ENCODE data around the gene IGSF6. TPM values are rescaled to one million over a fixed set of nuclear protein-coding genes. Genes with fewer than 3 reads are reported as not detected.
"Not testable (repeated sequence)": the region's sequence is repeated elsewhere in the genome, so short reads cannot be mapped to it uniquely, and the experiment has no call there.

Gene IGSF6, protein sequence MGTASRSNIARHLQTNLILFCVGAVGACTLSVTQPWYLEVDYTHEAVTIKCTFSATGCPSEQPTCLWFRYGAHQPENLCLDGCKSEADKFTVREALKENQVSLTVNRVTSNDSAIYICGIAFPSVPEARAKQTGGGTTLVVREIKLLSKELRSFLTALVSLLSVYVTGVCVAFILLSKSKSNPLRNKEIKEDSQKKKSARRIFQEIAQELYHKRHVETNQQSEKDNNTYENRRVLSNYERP
- 7.4 TPM for polyA plus RNA-seq
- long read RNA-seq, donor 1, partial matches to known transcripts = 0 of 1 reads
- long read RNA-seq, donor 1, other reads (novel, unspliced or antisense) = 0 of 1 reads
- long read RNA-seq, donor 2, partial matches to known transcripts = 368 of 489 reads
- long read RNA-seq, donor 2, other reads (novel, unspliced or antisense) = 119 of 489 reads
- long read RNA-seq, donor 3 = 0 reads
- long read RNA-seq, donor 4 = 0 reads
- long read RNA-seq, donor 5 = 0 reads
- long read RNA-seq, donor 6, partial matches to known transcripts = 0 of 4 reads
- long read RNA-seq, donor 6, other reads (novel, unspliced or antisense) = 0 of 4 reads
- long read RNA-seq, donor 7 = 0 reads
- long read RNA-seq, donor 8, partial matches to known transcripts = 0 of 2 reads
- long read RNA-seq, donor 8, other reads (novel, unspliced or antisense) = 0 of 2 reads
- long read RNA-seq, donor 9, partial matches to known transcripts = 0 of 3 reads
- long read RNA-seq, donor 9, other reads (novel, unspliced or antisense) = 0 of 3 reads
- long read RNA-seq, donor 10, partial matches to known transcripts = 463 of 561 reads
- long read RNA-seq, donor 10, other reads (novel, unspliced or antisense) = 97 of 561 reads
- long read RNA-seq, donor 11, partial matches to known transcripts = 0 of 2 reads
- long read RNA-seq, donor 11, other reads (novel, unspliced or antisense) = 0 of 2 reads

DNA sequence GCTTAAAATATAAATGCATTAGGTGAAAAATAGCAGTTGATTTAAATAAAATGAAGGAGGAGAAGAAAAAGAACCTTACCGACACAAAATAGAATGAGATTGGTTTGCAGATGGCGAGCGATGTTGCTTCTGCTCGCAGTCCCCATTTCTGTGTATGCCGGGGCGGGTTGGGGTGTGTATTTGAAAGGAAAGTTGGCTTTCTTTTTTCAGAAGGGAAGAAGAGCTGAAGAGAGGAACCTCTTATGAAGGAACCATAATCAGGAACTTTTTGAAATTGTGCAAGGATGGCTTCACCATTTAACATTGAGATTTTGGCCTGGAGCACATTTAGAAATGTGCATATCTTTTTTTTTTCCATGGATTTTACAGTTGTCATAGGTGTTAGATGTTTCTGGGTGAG is at the start of gene IGSF6:
IGSF6 (minus strand) TSS at position 156 of the 400 bp plus-strand sequence; CDS start at position 146, 10 bp downstream.
- H3K27ac ChIP-seq (ENCODE audit: low read length) = no peak within 1 kb of the TSS

DNA sequence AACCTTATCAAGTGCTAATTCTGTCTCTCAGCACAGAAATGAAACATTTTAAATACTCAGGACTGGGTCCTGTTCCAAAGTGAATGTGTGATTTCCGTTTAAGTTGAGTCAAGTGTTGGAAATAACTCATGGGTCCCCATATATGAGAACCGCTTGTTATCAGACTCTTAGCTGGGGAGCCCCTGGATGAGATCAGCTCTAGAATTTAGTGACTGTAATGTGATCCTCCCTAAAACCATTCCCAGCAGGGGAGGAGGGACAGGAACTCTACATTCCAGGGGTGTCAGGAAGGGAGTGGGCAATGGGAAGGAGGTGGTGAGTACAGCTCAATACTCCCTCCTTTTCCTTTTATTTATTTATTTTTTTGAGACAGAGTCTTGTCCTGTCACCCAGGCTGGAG is 48.9 kb upstream of the IGSF6 start:
- H3K27me3 ChIP-seq (ENCODE audit: control insufficient read depth, insufficient read depth, low read length) = no peaks in the 10 kb centered on the region
- no CpG with 5 or more reads among the region's 2 CpGs for WGBS (ENCODE audit: insufficient coverage, low lambda C conversion rate)
- no peak overlapping the region for H3K27ac ChIP-seq (ENCODE audit: low read length)
- H3K36me3 ChIP-seq (ENCODE audit: control insufficient read depth, insufficient read depth, low read length) = no peaks in the 10 kb centered on the region
- no peaks in the 10 kb centered on the region for H3K4me1 ChIP-seq (ENCODE audit: control insufficient read depth, insufficient read depth, low read length)
- H3K9me3 ChIP-seq (ENCODE audit: control insufficient read depth, low read depth, low read length) = no peaks in the 10 kb centered on the region
- no peak for DNase-seq
- H3K4me3 ChIP-seq (ENCODE audit: low read length) = no peak overlapping the region

More for the DNA sequence above, at the start of gene IGSF6:
- H3K36me3 ChIP-seq (ENCODE audit: control insufficient read depth, insufficient read depth, low read length) = peaks cover 23% of the 10 kb centered on the region
- WGBS (ENCODE audit: insufficient coverage, low lambda C conversion rate) = 100% methylated on average over 5 of the region's 6 CpGs
- no peaks in the 10 kb centered on the region for H3K9me3 ChIP-seq (ENCODE audit: control insufficient read depth, low read depth, low read length)
- DNase-seq = no peak
- no peak within 1 kb of the TSS for H3K4me3 ChIP-seq (ENCODE audit: low read length)
- H3K4me1 ChIP-seq (ENCODE audit: control insufficient read depth, insufficient read depth, low read length) = no peaks in the 10 kb centered on the region
- H3K27me3 ChIP-seq (ENCODE audit: control insufficient read depth, insufficient read depth, low read length) = no peaks in the 10 kb centered on the region

DNA sequence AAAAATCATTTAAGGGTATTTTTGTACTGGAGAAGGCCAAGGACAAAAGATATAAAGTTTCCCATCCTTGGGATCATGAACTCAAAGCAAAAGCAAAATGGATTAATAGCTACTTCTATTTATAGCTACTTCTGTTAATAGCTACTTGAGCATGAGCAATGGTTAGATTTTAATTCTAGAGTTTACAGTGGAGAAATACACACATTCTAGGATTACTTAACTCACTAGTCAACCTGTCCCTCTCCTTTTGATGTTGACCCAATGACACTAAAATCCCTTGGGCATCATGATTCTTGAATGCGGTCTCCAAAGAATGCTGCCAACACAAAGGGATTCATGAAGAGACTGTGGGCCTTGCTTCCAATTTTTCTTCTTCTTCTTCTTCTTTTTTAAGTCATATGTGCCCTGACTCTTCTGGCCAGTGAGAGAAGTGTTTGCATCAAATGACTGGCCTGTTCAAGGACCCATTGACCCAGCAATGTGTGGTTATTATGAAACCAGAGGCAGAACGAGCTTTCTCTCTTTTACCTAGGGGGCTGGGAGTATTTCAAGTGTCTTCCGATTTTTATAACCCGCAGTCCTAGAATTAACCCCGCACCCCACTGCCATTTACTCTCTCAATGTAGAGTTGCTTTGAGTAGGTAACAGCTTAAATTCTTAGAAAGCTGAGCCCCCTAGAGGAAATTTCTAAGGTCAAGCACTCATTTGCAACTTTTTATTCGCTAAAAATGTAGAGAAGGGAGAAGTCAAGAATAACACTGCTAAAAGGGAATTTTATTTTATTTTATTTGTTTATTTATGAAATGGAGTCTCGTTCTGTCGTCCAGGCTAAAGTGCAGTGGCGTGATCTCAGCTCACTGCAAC is 46.0 kb upstream of the IGSF6 start:
- H3K4me1 ChIP-seq (ENCODE audit: control insufficient read depth, insufficient read depth, low read length) = no peaks in the 10 kb centered on the region
- no peak overlapping the region for H3K27ac ChIP-seq (ENCODE audit: low read length)
- WGBS (ENCODE audit: insufficient coverage, low lambda C conversion rate) = 85% methylated on average over 4 of the region's 9 CpGs
- no peaks in the 10 kb centered on the region for H3K27me3 ChIP-seq (ENCODE audit: control insufficient read depth, insufficient read depth, low read length)
- H3K9me3 ChIP-seq (ENCODE audit: control insufficient read depth, low read depth, low read length) = no peaks in the 10 kb centered on the region
- H3K4me3 ChIP-seq (ENCODE audit: low read length) = no peak overlapping the region
- H3K36me3 ChIP-seq (ENCODE audit: control insufficient read depth, insufficient read depth, low read length) = no peaks in the 10 kb centered on the region
- DNase-seq = no peak

DNA sequence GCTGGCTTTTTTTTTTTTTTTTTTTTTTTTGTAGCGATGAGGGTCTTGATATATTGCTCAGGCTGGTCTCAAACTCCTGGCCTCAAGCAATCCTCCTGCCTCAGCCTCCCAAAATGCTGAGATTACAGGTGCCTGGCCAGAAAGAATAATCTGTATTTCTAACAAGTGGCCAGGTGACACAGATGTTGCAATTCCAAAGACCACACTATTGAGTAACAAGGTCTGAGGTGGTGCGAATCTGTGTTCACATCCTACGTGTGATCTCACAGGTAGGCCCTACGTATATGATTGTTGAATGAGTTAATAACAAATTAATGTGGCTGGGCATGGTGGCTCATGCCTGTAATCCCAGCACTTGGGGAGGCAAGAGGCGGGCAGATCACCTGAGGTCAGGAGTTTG is 44.6 kb upstream of the IGSF6 start:
- WGBS (ENCODE audit: insufficient coverage, low lambda C conversion rate) = no CpG with 5 or more reads among the region's 5 CpGs
- H3K27ac ChIP-seq (ENCODE audit: low read length) = no peak overlapping the region
- no peaks in the 10 kb centered on the region for H3K27me3 ChIP-seq (ENCODE audit: control insufficient read depth, insufficient read depth, low read length)
- H3K4me1 ChIP-seq (ENCODE audit: control insufficient read depth, insufficient read depth, low read length) = no peaks in the 10 kb centered on the region
- H3K9me3 ChIP-seq (ENCODE audit: control insufficient read depth, low read depth, low read length) = no peaks in the 10 kb centered on the region
- no peak for DNase-seq
- H3K36me3 ChIP-seq (ENCODE audit: control insufficient read depth, insufficient read depth, low read length) = no peaks in the 10 kb centered on the region
- H3K4me3 ChIP-seq (ENCODE audit: low read length) = no peak overlapping the region

DNA sequence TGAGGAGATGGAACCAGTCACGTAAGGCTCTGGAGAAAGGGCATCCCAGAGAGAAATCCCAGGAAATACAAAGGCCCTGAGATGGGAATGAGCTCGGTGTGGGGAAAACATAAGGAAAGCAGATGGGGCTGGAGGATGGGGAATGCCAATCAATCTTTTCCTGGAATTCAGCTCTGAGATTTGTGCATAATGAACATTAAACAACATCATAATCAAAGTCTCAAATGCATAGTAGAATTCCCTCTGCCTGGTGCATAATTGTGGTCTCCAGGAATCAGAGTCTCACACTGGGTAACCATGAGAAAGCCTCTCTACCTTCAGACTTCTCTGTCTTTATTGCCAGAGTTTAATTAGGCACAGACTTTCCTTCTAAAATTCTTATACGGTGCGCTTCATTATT is 42.2 kb upstream of the IGSF6 start:
- no peak for DNase-seq
- Histone ChIP-seq H3K27me3 (ENCODE audit: control insufficient read depth, insufficient read depth, low read length) (no peaks in the 10 kb centered on the region), H3K9me3 (ENCODE audit: control insufficient read depth, low read depth, low read length) (no peaks in the 10 kb centered on the region), H3K4me3 (ENCODE audit: low read length) (no peak overlapping the region), H3K4me1 (ENCODE audit: control insufficient read depth, insufficient read depth, low read length) (no peaks in the 10 kb centered on the region), H3K27ac (ENCODE audit: low read length) (no peak overlapping the region), H3K36me3 (ENCODE audit: control insufficient read depth, insufficient read depth, low read length) (no peaks in the 10 kb centered on the region)
- 100% methylated on average over 1 of the region's 4 CpGs for WGBS (ENCODE audit: insufficient coverage, low lambda C conversion rate)

DNA sequence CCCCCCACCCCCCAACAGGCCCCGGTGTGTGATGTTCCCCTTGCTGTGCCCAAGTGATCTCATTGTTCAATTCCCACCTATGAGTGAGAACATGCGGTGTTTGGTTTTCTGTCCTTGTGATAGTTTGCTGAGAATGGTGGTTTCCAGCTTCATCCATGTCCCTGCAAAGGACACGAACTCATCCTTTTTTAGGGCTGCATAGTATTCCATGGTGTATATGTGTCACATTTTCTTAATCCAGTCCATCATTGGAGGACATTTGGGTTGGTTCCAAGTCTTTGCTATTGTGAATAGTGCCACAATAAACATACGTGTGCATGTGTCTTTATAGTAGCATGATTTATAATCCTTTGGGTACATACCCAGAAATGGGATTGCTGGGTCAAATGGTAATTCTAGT is 38.6 kb upstream of the IGSF6 start:
- not testable (repeated sequence) for DNase-seq; H3K4me3 ChIP-seq (ENCODE audit: low read length); H3K9me3 ChIP-seq (ENCODE audit: control insufficient read depth, low read depth, low read length); H3K27me3 ChIP-seq (ENCODE audit: control insufficient read depth, insufficient read depth, low read length); H3K4me1 ChIP-seq (ENCODE audit: control insufficient read depth, insufficient read depth, low read length); H3K27ac ChIP-seq (ENCODE audit: low read length); H3K36me3 ChIP-seq (ENCODE audit: control insufficient read depth, insufficient read depth, low read length)
- no CpG with 5 or more reads among the region's 4 CpGs for WGBS (ENCODE audit: insufficient coverage, low lambda C conversion rate)

DNA sequence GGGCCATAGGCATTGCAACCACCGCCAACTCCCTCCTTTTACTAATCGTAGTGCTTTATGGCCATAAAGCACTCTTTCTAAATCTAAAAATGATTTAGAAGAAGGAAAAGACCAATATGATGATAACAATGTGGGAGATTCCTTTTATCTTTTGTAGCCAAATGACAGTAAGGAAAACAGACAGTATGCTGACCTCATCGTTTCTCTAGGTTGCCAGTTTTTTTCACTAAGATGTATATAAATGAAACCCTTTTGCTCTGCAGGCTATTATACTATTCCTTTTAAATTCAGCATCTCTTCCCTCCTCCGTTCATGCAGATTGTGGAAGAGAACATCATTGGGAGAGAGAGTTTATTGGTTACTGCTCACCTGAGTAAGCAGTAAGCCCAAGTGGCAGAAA is 36.7 kb upstream of the IGSF6 start:
- no peak for DNase-seq
- H3K27me3 ChIP-seq (ENCODE audit: control insufficient read depth, insufficient read depth, low read length) = no peaks in the 10 kb centered on the region
- no peak overlapping the region for H3K4me3 ChIP-seq (ENCODE audit: low read length)
- 100% methylated on average over 1 of the region's 4 CpGs for WGBS (ENCODE audit: insufficient coverage, low lambda C conversion rate)
- no peaks in the 10 kb centered on the region for H3K4me1 ChIP-seq (ENCODE audit: control insufficient read depth, insufficient read depth, low read length)
- H3K27ac ChIP-seq (ENCODE audit: low read length) = no peak overlapping the region
- H3K9me3 ChIP-seq (ENCODE audit: control insufficient read depth, low read depth, low read length) = no peaks in the 10 kb centered on the region
- H3K36me3 ChIP-seq (ENCODE audit: control insufficient read depth, insufficient read depth, low read length) = no peaks in the 10 kb centered on the region

DNA sequence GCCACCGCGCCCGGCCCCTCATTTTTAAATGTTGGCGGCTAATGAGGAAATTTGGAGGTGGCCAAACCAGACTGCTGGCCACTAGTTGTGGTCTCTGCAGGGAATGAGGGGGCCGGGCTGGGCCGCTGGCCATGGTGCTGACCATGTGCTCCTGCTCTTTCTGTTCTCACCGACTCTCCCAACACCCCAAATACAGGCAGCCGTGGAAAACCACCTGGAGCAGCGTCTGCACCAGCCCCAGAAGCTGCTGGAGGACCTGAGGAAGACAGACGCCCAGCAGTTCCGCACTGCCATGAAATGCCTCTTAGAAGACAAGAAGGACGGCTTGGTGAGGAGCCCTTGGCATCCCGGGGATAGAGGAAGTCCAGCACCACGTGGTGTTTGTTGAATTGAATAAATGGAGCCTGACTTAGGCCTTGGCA is 32.6 kb upstream of the IGSF6 start:
- Histone ChIP-seq H3K9me3 (ENCODE audit: control insufficient read depth, low read depth, low read length) (no peaks in the 10 kb centered on the region), H3K4me3 (ENCODE audit: low read length) (no peak overlapping the region), H3K27ac (ENCODE audit: low read length) (no peak overlapping the region), H3K4me1 (ENCODE audit: control insufficient read depth, insufficient read depth, low read length) (no peaks in the 10 kb centered on the region), H3K27me3 (ENCODE audit: control insufficient read depth, insufficient read depth, low read length) (no peaks in the 10 kb centered on the region), H3K36me3 (ENCODE audit: control insufficient read depth, insufficient read depth, low read length) (no peaks in the 10 kb centered on the region)
- DNase-seq = peak in 1 of 2 donors; percentile 7
- WGBS (ENCODE audit: insufficient coverage, low lambda C conversion rate) = no CpG with 5 or more reads among the region's 14 CpGs

GRCh38 chr16:21684199-21684598 is 31.8 kb upstream of the IGSF6 start:
- H3K27me3 ChIP-seq (ENCODE audit: control insufficient read depth, insufficient read depth, low read length) = no peaks in the 10 kb centered on the region
- WGBS (ENCODE audit: insufficient coverage, low lambda C conversion rate) = no CpG with 5 or more reads among the region's 6 CpGs
- H3K4me1 ChIP-seq (ENCODE audit: control insufficient read depth, insufficient read depth, low read length) = no peaks in the 10 kb centered on the region
- peak in 1 of 2 donors; percentile 4 for DNase-seq
- H3K36me3 ChIP-seq (ENCODE audit: control insufficient read depth, insufficient read depth, low read length) = no peaks in the 10 kb centered on the region
- H3K27ac ChIP-seq (ENCODE audit: low read length) = no peak overlapping the region
- H3K9me3 ChIP-seq (ENCODE audit: control insufficient read depth, low read depth, low read length) = no peaks in the 10 kb centered on the region
- no peak overlapping the region for H3K4me3 ChIP-seq (ENCODE audit: low read length)

DNA sequence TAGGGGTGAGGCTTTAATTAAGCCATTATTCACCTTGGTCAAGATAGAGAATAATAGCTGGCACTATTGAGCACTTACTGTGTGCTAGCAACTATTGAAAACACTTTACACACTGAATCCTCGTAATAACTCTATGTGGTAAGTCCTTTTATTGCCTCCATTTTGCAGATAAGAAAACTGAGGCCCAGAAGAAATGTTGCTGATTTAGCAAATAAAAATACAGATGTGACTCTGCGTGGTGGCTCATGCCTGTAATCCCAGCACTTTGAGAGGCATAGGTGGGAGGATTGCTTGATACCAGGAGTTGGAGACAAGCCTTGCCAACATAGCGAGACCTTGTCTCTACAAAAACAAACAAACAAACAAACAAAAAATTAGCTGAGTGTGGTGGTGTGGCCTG is 30.8 kb upstream of the IGSF6 start:
- no peak for DNase-seq
- WGBS (ENCODE audit: insufficient coverage, low lambda C conversion rate) = no CpG with 5 or more reads among the region's 3 CpGs
- Histone ChIP-seq H3K9me3 (ENCODE audit: control insufficient read depth, low read depth, low read length) (no peaks in the 10 kb centered on the region), H3K4me1 (ENCODE audit: control insufficient read depth, insufficient read depth, low read length) (no peaks in the 10 kb centered on the region), H3K4me3 (ENCODE audit: low read length) (no peak overlapping the region), H3K27me3 (ENCODE audit: control insufficient read depth, insufficient read depth, low read length) (no peaks in the 10 kb centered on the region), H3K27ac (ENCODE audit: low read length) (no peak overlapping the region), H3K36me3 (ENCODE audit: control insufficient read depth, insufficient read depth, low read length) (no peaks in the 10 kb centered on the region)
